ENCODE results near the gene C2CD2L.

DNA sequence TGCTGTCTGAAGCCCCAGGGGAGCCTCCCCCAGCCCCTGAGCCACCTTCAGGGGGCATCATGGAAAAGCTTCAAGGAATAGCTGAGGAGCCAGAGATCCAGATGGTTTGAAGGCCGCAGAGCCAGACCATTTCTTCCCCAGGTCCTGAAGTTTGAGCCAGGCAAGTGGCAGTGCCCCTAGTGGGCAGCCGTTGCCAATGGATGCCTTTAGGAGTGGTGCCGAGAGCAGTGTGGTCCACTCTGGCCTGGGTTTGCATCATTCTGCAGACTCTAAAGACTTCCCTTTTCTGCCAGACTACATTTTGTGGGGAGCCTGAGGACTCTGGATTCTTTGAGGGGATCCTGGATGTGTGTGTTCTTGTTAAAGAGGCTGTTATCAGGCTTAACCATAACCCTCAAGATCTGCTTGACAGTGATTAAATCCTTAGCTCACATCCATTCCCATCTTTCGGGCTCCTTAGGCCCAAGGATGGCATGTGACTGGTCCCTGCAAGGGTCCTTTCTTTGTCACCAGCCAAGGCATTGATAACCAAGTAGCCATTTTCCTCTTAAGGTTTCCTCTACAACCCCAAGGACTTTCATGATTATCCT is 27.3 kb downstream of the C2CD2L start:
- TF ChIP-seq, protein P1, sequence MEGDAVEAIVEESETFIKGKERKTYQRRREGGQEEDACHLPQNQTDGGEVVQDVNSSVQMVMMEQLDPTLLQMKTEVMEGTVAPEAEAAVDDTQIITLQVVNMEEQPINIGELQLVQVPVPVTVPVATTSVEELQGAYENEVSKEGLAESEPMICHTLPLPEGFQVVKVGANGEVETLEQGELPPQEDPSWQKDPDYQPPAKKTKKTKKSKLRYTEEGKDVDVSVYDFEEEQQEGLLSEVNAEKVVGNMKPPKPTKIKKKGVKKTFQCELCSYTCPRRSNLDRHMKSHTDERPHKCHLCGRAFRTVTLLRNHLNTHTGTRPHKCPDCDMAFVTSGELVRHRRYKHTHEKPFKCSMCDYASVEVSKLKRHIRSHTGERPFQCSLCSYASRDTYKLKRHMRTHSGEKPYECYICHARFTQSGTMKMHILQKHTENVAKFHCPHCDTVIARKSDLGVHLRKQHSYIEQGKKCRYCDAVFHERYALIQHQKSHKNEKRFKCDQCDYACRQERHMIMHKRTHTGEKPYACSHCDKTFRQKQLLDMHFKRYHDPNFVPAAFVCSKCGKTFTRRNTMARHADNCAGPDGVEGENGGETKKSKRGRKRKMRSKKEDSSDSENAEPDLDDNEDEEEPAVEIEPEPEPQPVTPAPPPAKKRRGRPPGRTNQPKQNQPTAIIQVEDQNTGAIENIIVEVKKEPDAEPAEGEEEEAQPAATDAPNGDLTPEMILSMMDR (IDR thresholded peaks at IDR 0.05; ENCODE audit: extremely low read depth in 1 of 2, insufficient read depth in 1 of 2, low read depth in 1 of 2, low read length in 2 of 2) = peak; percentile 58 to 77
- TF ChIP-seq POLR2A (IDR thresholded peaks at IDR 0.05; ENCODE audit: low read depth, low read length) (no peak), EZH2 (IDR thresholded peaks at IDR 0.05; ENCODE audit: borderline replicate concordance, low read depth, low read length, severe bottlenecking) (no peak), POLR2AphosphoS5 (IDR thresholded peaks at IDR 0.05; ENCODE audit: insufficient read depth, low read depth, low read length) (no peak), MYC (IDR thresholded peaks at IDR 0.05; ENCODE audit: low read depth, low read length) (no peak), FOS (IDR thresholded peaks at IDR 0.05; ENCODE audit: borderline replicate concordance, insufficient read depth, low read length) (no peak), JUN (IDR thresholded peaks at IDR 0.05; ENCODE audit: borderline replicate concordance, insufficient read depth, insufficient read length, low read depth) (no peak)
